K562 (cell line): ENCODE measurements around the gene ST6GALNAC6. TPM values are rescaled to one million over a fixed set of nuclear protein-coding genes. Genes with fewer than 3 reads are reported as not detected.

ENCODE experiments used
- BDP1 ChIP-seq: IDR thresholded peaks from 3 replicates; pipeline ENCODE4 v1.6.1; 2011; ENCODE audit not compliant: insufficient read length, insufficient read depth
- CAMTA2 ChIP-seq: fragments of 250-450 bp; sonication (Bioruptor Pico); conservative IDR thresholded peaks from 2 replicates; pipeline ENCODE4 v1.5.1; 2022
- CREBBP ChIP-seq: IDR thresholded peaks from one replicate; pipeline ENCODE4 v1.6.1; 2012; ENCODE audit warnings: low read depth, mild to moderate bottlenecking, control low read depth, inconsistent platforms, low read length
- HNRNPLL ChIP-seq: fragments of 200-400 bp; formaldehyde crosslinking; IDR thresholded peaks from 2 replicates; pipeline ENCODE4 v1.6.1; 2017; ENCODE audit warnings: low read length, low read depth, mild to moderate bottlenecking; ENCODE audit not compliant: poor library complexity, severe bottlenecking
- HNRNPUL1 ChIP-seq: fragments of 200-400 bp; formaldehyde crosslinking; IDR thresholded peaks from 2 replicates; pipeline ENCODE4 v1.6.1; 2017; ENCODE audit warnings: low read length
- KDM5B ChIP-seq: fragments of 200-600 bp; sonication (generic); IDR thresholded peaks from 2 replicates; pipeline ENCODE4 v1.6.1; 2012; ENCODE audit warnings: low read depth, mild to moderate bottlenecking, moderate library complexity, low read length, control low read depth, inconsistent platforms; ENCODE audit not compliant: insufficient replicate concordance
- KLF13 ChIP-seq: fragments of 450-650 bp; IDR thresholded peaks from 2 replicates; pipeline ENCODE4 v1.6.1; 2016; ENCODE audit warnings: missing genetic modification characterization, low read depth, mild to moderate bottlenecking, missing compliant biosample characterization, moderate library complexity, borderline replicate concordance
- MAFG ChIP-seq: fragments of 450-650 bp; conservative IDR thresholded peaks from 2 replicates; pipeline ENCODE4 v1.6.1; 2016; ENCODE audit warnings: missing genetic modification characterization, missing compliant biosample characterization
- MBD2 ChIP-seq: sonication (generic); IDR thresholded peaks from 2 replicates; pipeline ENCODE4 v1.6.1; 2016; ENCODE audit warnings: low read depth, borderline replicate concordance
- NRF1 ChIP-seq, 2 experiments: fragments of 450-650 bp; IDR thresholded peaks in 1 of 2; conservative IDR thresholded peaks in 1 of 2; 2 replicates each; pipeline ENCODE4 v1.6.1; 2014; ENCODE audit warnings: mild to moderate bottlenecking in 2 of 2
- XRCC5 ChIP-seq: fragments of 200-400 bp; formaldehyde crosslinking; IDR thresholded peaks from 2 replicates; pipeline ENCODE4 v1.6.1; 2017; ENCODE audit warnings: low read depth, mild to moderate bottlenecking, low read length
- polyA plus RNA-seq, 8 experiments: library from polyadenylated mRNA; depleted of rRNA in 4 of 8; stranded (reverse) in 5 of 8; unstranded in 3 of 8; fragments of >200 nt; fragmentation: Nextera tagmentation in 2 of 8; fragmentation: Illumina TruSeq in 1 of 8; extraction: Ambion mirVana in 2 of 8; extraction: Trizol in 1 of 8; gene quantifications; 2 replicates each; pipeline versions ENCODE4 v1.2.1 to v1.2.3, GENCODE V29; 2011 to 2014; ENCODE audit warnings: inconsistent platforms in 1 of 8, missing spikeins in 1 of 8
- total RNA-seq, 7 experiments: library from RNA; depleted of rRNA in 6 of 7; stranded (reverse); fragments of >200 nt in 6 of 7; fragmentation: Illumina TruSeq in 2 of 7; extraction: Trizol in 2 of 7; gene quantifications; 2 replicates each; pipeline versions ENCODE4 v1.2.1 to v1.2.3, GENCODE V29; 2011 to 2021; ENCODE audit warnings: low replicate concordance in 1 of 7
- TF ChIP-seq, protein P1 (sequence below): sonication (generic); formaldehyde crosslinking; IDR thresholded peaks from 2 replicates; pipeline ENCODE4 v1.8.0; 2023; ENCODE audit warnings: mild to moderate bottlenecking, missing genetic modification reagents
- TF ChIP-seq, protein P2 (sequence below): sonication (generic); formaldehyde crosslinking; IDR thresholded peaks from 2 replicates; pipeline ENCODE4 v1.8.0; 2023; ENCODE audit warnings: mild to moderate bottlenecking, missing genetic modification reagents
- TF ChIP-seq, protein P3 (sequence below), 3 experiments: fragments of 200-800 bp in 1 of 3; fragments of 250-450 bp in 1 of 3; fragments of 450-650 bp in 1 of 3; sonication (Bioruptor Pico) in 1 of 3; sonication (Bioruptor generic) in 1 of 3; formaldehyde crosslinking in 1 of 3; IDR thresholded peaks; 2 replicates each; pipeline versions ENCODE4 v1.6.1 to v1.8.0; 2016 to 2022; ENCODE audit warnings: mild to moderate bottlenecking in 2 of 3, missing genetic modification characterization in 2 of 3, missing compliant biosample characterization in 1 of 3, moderate library complexity in 1 of 3
- TF ChIP-seq, protein P4 (sequence below): sonication (generic); formaldehyde crosslinking; IDR thresholded peaks from 2 replicates; pipeline ENCODE4 v1.8.0; 2022; ENCODE audit warnings: mild to moderate bottlenecking, missing genetic modification reagents, borderline replicate concordance

The ST6GALNAC6 gene
- total and polyA plus RNA-seq, 9 of the 15 experiments (the other 6 are each of a cell fraction or from before 2014, with no cell fraction given) = 0.13 to 23.0 (median 14.5) TPM

DNA sequence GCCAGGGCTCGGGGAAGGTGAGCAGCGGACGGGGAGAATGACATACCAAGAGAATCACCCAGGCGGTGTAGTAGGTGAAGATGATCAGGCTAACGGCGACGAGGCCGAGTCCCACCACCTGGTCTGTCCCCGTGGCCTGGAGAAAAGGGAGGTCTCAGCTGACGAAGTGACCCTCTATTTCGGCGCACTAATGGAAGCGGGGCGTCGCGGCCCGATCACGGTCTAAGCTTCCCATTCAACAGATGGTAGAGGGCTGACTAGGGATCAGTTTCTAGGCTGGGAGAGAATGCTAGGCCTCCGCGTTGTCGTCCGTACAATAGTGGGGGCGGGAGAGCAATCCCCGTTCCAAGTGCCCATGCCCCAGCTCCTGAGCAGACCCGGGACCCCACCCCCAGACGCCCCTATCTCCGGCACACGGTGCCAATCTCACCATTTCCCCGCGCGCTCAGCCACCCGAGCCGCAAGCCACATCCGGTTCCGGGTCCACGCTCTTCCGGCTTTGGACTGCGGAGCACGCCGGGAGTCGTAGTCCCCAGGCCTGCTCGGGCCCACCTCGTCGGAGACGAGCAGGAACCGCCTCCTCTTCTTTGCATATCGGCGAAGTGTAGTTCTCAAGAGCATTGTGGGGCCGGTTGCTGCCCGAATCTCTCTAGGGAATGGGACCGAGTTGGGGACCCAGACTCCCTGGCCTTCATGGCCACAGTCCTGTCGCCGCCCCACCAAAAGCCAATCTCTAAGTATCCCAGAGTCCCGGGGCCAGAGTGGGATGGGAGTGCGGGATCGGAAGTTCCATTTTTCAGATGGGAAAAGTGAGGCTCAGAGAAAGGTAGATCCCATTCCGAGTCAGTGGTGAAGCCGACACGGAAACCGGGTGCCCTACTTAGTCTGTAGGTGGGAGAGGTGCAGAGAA lies 38.2 kb upstream of the ST6GALNAC6 start, which contains the start of gene DPM2 (continued):
- TF ChIP-seq, protein P1, sequence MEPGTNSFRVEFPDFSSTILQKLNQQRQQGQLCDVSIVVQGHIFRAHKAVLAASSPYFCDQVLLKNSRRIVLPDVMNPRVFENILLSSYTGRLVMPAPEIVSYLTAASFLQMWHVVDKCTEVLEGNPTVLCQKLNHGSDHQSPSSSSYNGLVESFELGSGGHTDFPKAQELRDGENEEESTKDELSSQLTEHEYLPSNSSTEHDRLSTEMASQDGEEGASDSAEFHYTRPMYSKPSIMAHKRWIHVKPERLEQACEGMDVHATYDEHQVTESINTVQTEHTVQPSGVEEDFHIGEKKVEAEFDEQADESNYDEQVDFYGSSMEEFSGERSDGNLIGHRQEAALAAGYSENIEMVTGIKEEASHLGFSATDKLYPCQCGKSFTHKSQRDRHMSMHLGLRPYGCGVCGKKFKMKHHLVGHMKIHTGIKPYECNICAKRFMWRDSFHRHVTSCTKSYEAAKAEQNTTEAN (CRISPR knock-in tag) = no peak
- peak; percentile 62 to 69 for TF ChIP-seq NRF1 (conservative IDR thresholded peaks at IDR 0.05 in 1 of 2, IDR thresholded peaks at IDR 0.05 in 1 of 2)
- TF ChIP-seq HNRNPUL1 = no peak
- TF ChIP-seq MBD2 = peak; percentile 76
- TF ChIP-seq MAFG (tag) = no peak
- no peak for TF ChIP-seq CAMTA2
- TF ChIP-seq, protein P2, sequence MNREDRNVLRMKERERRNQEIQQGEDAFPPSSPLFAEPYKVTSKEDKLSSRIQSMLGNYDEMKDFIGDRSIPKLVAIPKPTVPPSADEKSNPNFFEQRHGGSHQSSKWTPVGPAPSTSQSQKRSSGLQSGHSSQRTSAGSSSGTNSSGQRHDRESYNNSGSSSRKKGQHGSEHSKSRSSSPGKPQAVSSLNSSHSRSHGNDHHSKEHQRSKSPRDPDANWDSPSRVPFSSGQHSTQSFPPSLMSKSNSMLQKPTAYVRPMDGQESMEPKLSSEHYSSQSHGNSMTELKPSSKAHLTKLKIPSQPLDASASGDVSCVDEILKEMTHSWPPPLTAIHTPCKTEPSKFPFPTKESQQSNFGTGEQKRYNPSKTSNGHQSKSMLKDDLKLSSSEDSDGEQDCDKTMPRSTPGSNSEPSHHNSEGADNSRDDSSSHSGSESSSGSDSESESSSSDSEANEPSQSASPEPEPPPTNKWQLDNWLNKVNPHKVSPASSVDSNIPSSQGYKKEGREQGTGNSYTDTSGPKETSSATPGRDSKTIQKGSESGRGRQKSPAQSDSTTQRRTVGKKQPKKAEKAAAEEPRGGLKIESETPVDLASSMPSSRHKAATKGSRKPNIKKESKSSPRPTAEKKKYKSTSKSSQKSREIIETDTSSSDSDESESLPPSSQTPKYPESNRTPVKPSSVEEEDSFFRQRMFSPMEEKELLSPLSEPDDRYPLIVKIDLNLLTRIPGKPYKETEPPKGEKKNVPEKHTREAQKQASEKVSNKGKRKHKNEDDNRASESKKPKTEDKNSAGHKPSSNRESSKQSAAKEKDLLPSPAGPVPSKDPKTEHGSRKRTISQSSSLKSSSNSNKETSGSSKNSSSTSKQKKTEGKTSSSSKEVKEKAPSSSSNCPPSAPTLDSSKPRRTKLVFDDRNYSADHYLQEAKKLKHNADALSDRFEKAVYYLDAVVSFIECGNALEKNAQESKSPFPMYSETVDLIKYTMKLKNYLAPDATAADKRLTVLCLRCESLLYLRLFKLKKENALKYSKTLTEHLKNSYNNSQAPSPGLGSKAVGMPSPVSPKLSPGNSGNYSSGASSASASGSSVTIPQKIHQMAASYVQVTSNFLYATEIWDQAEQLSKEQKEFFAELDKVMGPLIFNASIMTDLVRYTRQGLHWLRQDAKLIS (CRISPR knock-in tag) = no peak
- TF ChIP-seq, protein P3, sequence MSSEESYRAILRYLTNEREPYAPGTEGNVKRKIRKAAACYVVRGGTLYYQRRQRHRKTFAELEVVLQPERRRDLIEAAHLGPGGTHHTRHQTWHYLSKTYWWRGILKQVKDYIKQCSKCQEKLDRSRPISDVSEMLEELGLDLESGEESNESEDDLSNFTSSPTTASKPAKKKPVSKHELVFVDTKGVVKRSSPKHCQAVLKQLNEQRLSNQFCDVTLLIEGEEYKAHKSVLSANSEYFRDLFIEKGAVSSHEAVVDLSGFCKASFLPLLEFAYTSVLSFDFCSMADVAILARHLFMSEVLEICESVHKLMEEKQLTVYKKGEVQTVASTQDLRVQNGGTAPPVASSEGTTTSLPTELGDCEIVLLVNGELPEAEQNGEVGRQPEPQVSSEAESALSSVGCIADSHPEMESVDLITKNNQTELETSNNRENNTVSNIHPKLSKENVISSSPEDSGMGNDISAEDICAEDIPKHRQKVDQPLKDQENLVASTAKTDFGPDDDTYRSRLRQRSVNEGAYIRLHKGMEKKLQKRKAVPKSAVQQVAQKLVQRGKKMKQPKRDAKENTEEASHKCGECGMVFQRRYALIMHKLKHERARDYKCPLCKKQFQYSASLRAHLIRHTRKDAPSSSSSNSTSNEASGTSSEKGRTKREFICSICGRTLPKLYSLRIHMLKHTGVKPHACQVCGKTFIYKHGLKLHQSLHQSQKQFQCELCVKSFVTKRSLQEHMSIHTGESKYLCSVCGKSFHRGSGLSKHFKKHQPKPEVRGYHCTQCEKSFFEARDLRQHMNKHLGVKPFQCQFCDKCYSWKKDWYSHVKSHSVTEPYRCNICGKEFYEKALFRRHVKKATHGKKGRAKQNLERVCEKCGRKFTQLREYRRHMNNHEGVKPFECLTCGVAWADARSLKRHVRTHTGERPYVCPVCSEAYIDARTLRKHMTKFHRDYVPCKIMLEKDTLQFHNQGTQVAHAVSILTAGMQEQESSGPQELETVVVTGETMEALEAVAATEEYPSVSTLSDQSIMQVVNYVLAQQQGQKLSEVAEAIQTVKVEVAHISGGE (CRISPR knock-in tag; IDR thresholded peaks at IDR 0.05) = peak; percentile 59 to 95 (median 78); a peak in 4 of 6 replicates
- no peak for TF ChIP-seq BDP1
- no peak for TF ChIP-seq HNRNPLL
- TF ChIP-seq, protein P4, sequence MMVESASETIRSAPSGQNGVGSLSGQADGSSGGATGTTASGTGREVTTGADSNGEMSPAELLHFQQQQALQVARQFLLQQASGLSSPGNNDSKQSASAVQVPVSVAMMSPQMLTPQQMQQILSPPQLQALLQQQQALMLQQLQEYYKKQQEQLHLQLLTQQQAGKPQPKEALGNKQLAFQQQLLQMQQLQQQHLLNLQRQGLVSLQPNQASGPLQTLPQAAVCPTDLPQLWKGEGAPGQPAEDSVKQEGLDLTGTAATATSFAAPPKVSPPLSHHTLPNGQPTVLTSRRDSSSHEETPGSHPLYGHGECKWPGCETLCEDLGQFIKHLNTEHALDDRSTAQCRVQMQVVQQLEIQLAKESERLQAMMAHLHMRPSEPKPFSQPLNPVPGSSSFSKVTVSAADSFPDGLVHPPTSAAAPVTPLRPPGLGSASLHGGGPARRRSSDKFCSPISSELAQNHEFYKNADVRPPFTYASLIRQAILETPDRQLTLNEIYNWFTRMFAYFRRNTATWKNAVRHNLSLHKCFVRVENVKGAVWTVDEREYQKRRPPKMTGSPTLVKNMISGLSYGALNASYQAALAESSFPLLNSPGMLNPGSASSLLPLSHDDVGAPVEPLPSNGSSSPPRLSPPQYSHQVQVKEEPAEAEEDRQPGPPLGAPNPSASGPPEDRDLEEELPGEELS (CRISPR knock-in tag) = no peak
- peak; percentile 76 for TF ChIP-seq KDM5B
- TF ChIP-seq XRCC5 = no peak
- TF ChIP-seq KLF13 (tag) = peak; percentile 52; the same call in 1 of the 2 replicates
- TF ChIP-seq CREBBP = no peak
